Right renal pelvis (tissue), 4 donors: ENCODE data around the gene LIMS2. TPM values are rescaled to one million over a fixed set of nuclear protein-coding genes. Genes with fewer than 3 reads are reported as not detected.

ENCODE experiments used
- DNase-seq, 4 donors: peaks; one replicate each; pipeline ENCODE4 v3.0.0-alpha.2; 2013; ENCODE audit warnings: low read depth in 4 of 4, low spot score in 3 of 4, missing footprints in 1 of 4
- polyA plus RNA-seq, 4 donors: library from polyadenylated mRNA; unstranded; fragments of 120-200 nt; gene quantifications; one replicate each; pipeline ENCODE4 v1.2.1, GENCODE V29; 2013; ENCODE audit not compliant: insufficient read length in 4 of 4

LIMS2 gene
- polyA plus RNA-seq, 4 donors = 17.5 to 23.6 (median 21.2) TPM

- DNase-seq = no peak
Measured at GRCh38 chr2:127589841-127590240, 85.5 kb downstream of the LIMS2 start.

GRCh38 chr2:127589358-127589757, 86.0 kb downstream of the LIMS2 start:
- DNase-seq = no peak

Other genes starting within 250 kb of the LIMS2 start
- gene IWS1, start 149.0 kb downstream of the LIMS2 start, polyA plus RNA-seq = 10 to 100 TPM; 58.6 to 68.2 (median 64.3) TPM
- gene MYO7B, start 139.8 kb downstream of the LIMS2 start, polyA plus RNA-seq = 10 to 100 TPM; 17.7 to 24.7 (median 19.4) TPM
- 1 to 10 TPM in 3 of 4 donors, under 1 TPM in 1; 0.69 to 2.5 (median 1.2) TPM for gene GPR17, start 29.4 kb downstream of the LIMS2 start, polyA plus RNA-seq
- not detected for gene SFT2D3, start 26.0 kb upstream of the LIMS2 start, polyA plus RNA-seq
- 10 to 100 TPM; 52.8 to 77.7 (median 63.3) TPM for gene WDR33, start 135.6 kb upstream of the LIMS2 start, polyA plus RNA-seq
- 10 to 100 TPM; 36.1 to 41.4 (median 39.0) TPM for gene POLR2D, start 182.6 kb upstream of the LIMS2 start, polyA plus RNA-seq
- 10 to 100 TPM; 24.7 to 30.9 (median 28.9) TPM for gene AMMECR1L, start 210.4 kb upstream of the LIMS2 start, polyA plus RNA-seq